DOHH2 (cell line): ENCODE results near the gene LSAMP.

ENCODE experiments used
- H3F3A ChIP-seq: fragments of 200-600 bp; sonication (generic), shearing (Covaris generic); 2 replicates; pipeline ENCODE4 v1.6.0; 2016; ENCODE audit warnings: antibody characterized with exemption, mild to moderate bottlenecking; ENCODE audit not compliant: control insufficient read depth, insufficient read depth
- H3K27ac ChIP-seq: fragments of 200-600 bp; sonication (generic); 2 replicates; pipeline ENCODE4 v1.5.1; 2014; ENCODE audit warnings: low read depth, mild to moderate bottlenecking, low read length, moderate library complexity
- H3K27me3 ChIP-seq: fragments of 200-600 bp; sonication (generic); 2 replicates; pipeline ENCODE4 v1.6.1; 2014; ENCODE audit warnings: mild to moderate bottlenecking, low read length, mixed read lengths; ENCODE audit not compliant: control insufficient read depth
- H3K36me3 ChIP-seq: fragments of 200-600 bp; sonication (generic); 2 replicates; pipeline ENCODE4 v1.6.1; 2014; ENCODE audit warnings: mild to moderate bottlenecking, low read length, moderate library complexity, mixed read lengths; ENCODE audit not compliant: control insufficient read depth
- H3K4me1 ChIP-seq: fragments of 200-600 bp; sonication (generic); 2 replicates; pipeline ENCODE4 v1.6.1; 2014; ENCODE audit warnings: mild to moderate bottlenecking, low read length, mixed read lengths; ENCODE audit not compliant: control insufficient read depth
- H3K4me2 ChIP-seq: fragments of 200-600 bp; sonication (generic); 2 replicates; pipeline ENCODE4 v1.6.0; 2014; ENCODE audit warnings: mild to moderate bottlenecking, low read length, moderate library complexity
- H3K4me3 ChIP-seq: fragments of 200-600 bp; sonication (generic); 2 replicates; pipeline ENCODE4 v1.5.1; 2014; ENCODE audit warnings: mild to moderate bottlenecking, low read length, mixed read lengths
- H3K79me2 ChIP-seq: fragments of 200-600 bp; sonication (generic); 2 replicates; pipeline ENCODE4 v1.6.1; 2014; ENCODE audit warnings: mild to moderate bottlenecking, low read length, mixed read lengths; ENCODE audit not compliant: control insufficient read depth
- H3K9me2 ChIP-seq: fragments of 200-600 bp; sonication (generic); replicated peaks from 2 replicates; pipeline ENCODE4 v1.6.1; 2014; ENCODE audit warnings: mild to moderate bottlenecking, low read length, mixed read lengths; ENCODE audit not compliant: control insufficient read depth
- H3K9me3 ChIP-seq: fragments of 200-600 bp; sonication (generic); 2 replicates; pipeline ENCODE4 v1.6.1; 2014; ENCODE audit warnings: antibody characterized with exemption, low read length, mixed read lengths; ENCODE audit not compliant: control insufficient read depth, insufficient read depth
- H4K20me1 ChIP-seq: fragments of 200-600 bp; sonication (generic); 2 replicates; pipeline ENCODE4 v1.6.0; 2014; ENCODE audit warnings: low read depth, mild to moderate bottlenecking, antibody characterized with exemption, low read length, moderate library complexity; ENCODE audit not compliant: control insufficient read depth, insufficient read depth
- CTCF ChIP-seq: fragments of 200-600 bp; sonication (generic); IDR thresholded peaks from one replicate; pipeline ENCODE4 v1.5.1; 2014; ENCODE audit warnings: antibody characterized with exemption, mild to moderate bottlenecking, low read depth, low read length; ENCODE audit not compliant: poor library complexity, severe bottlenecking
- EZH2phosphoT487 ChIP-seq: fragments of 200-600 bp; sonication (generic); IDR thresholded peaks from 2 replicates; pipeline ENCODE4 v1.6.1; 2017; ENCODE audit warnings: borderline replicate concordance, mild to moderate bottlenecking, antibody characterized with exemption, low read length, moderate library complexity, mixed read lengths

The LSAMP gene

GRCh38 chr3:116276675-116277074 is 168.6 kb downstream of the LSAMP start:
- H3K9me3 ChIP-seq, result no peaks in the 10 kb centered on the region
- H3K9me2 ChIP-seq, result no peaks in the 10 kb centered on the region
- H3K27me3 ChIP-seq, result no peaks in the 10 kb centered on the region
- H3K4me3 ChIP-seq, result no peak overlapping the region
- H3K79me2 ChIP-seq, result no peaks in the 10 kb centered on the region
- H3K36me3 ChIP-seq, result no peaks in the 10 kb centered on the region
- no peaks in the 10 kb centered on the region for H4K20me1 ChIP-seq
- no peak overlapping the region for H3K27ac ChIP-seq
- no peaks in the 10 kb centered on the region for H3F3A ChIP-seq
- no peaks in the 10 kb centered on the region for H3K4me1 ChIP-seq
- H3K4me2 ChIP-seq, result no peak overlapping the region
- TF ChIP-seq CTCF, result no peak
- no peak for TF ChIP-seq EZH2phosphoT487

- no peak overlapping the region for H3K4me3 ChIP-seq
- no peak overlapping the region for H3K27ac ChIP-seq
- no peaks in the 10 kb centered on the region for H3K9me2 ChIP-seq
- H3K36me3 ChIP-seq, result no peaks in the 10 kb centered on the region
- no peak overlapping the region for H3K4me2 ChIP-seq
- TF ChIP-seq CTCF (no peak), EZH2phosphoT487 (no peak)
- no peaks in the 10 kb centered on the region for H4K20me1 ChIP-seq
- H3K79me2 ChIP-seq, result no peaks in the 10 kb centered on the region
- H3F3A ChIP-seq, result no peaks in the 10 kb centered on the region
- H3K9me3 ChIP-seq, result no peaks in the 10 kb centered on the region
- no peaks in the 10 kb centered on the region for H3K27me3 ChIP-seq
- no peaks in the 10 kb centered on the region for H3K4me1 ChIP-seq
Measured at GRCh38 chr3:116270056-116270455, 175.2 kb downstream of the LSAMP start.

GRCh38 chr3:116267116-116267515 is 178.2 kb downstream of the LSAMP start:
- Histone ChIP-seq H3K27ac (no peak overlapping the region), H3F3A (no peaks in the 10 kb centered on the region), H3K27me3 (no peaks in the 10 kb centered on the region), H3K36me3 (no peaks in the 10 kb centered on the region), H3K4me2 (no peak overlapping the region), H3K9me2 (no peaks in the 10 kb centered on the region), H3K4me1 (no peaks in the 10 kb centered on the region), H3K9me3 (no peaks in the 10 kb centered on the region), H4K20me1 (no peaks in the 10 kb centered on the region), H3K4me3 (no peak overlapping the region), H3K79me2 (no peaks in the 10 kb centered on the region)
- TF ChIP-seq CTCF, result no peak
- no peak for TF ChIP-seq EZH2phosphoT487

- no peak overlapping the region for H3K4me3 ChIP-seq
- H4K20me1 ChIP-seq, result no peaks in the 10 kb centered on the region
- TF ChIP-seq CTCF (no peak), EZH2phosphoT487 (no peak)
- H3K4me2 ChIP-seq, result no peak overlapping the region
- no peaks in the 10 kb centered on the region for H3K9me2 ChIP-seq
- H3K27me3 ChIP-seq, result no peaks in the 10 kb centered on the region
- no peaks in the 10 kb centered on the region for H3K9me3 ChIP-seq
- no peaks in the 10 kb centered on the region for H3K36me3 ChIP-seq
- no peak overlapping the region for H3K27ac ChIP-seq
- H3F3A ChIP-seq, result no peaks in the 10 kb centered on the region
- H3K79me2 ChIP-seq, result no peaks in the 10 kb centered on the region
- no peaks in the 10 kb centered on the region for H3K4me1 ChIP-seq
Measured at GRCh38 chr3:116265976-116266584, 179.2 kb downstream of the LSAMP start.
